Endothelial cell (in vitro differentiated cells): Measurements from ENCODE around the gene LACRT. TPM values are rescaled to one million over a fixed set of nuclear protein-coding genes. Genes with fewer than 3 reads are reported as not detected.

ENCODE experiments used
- DNase-seq: peaks from one replicate; pipeline ENCODE4 v3.0.0; 2021; ENCODE audit warnings: low spot score
- H3K27ac Mint-ChIP-seq: one replicate; pipeline ENCODE4 v1.8.0; 2021; ENCODE audit warnings: mixed read lengths, inconsistent platforms; ENCODE audit not compliant: unreplicated experiment
- H3K27me3 Mint-ChIP-seq: one replicate; pipeline ENCODE4 v1.8.0; 2021; ENCODE audit warnings: mild to moderate bottlenecking, moderate library complexity, mixed read lengths, inconsistent platforms; ENCODE audit not compliant: unreplicated experiment
- H3K36me3 Mint-ChIP-seq: one replicate; pipeline ENCODE4 v1.8.0; 2021; ENCODE audit warnings: mild to moderate bottlenecking, low read depth, mixed read lengths, inconsistent platforms; ENCODE audit not compliant: unreplicated experiment
- H3K4me1 Mint-ChIP-seq: one replicate; pipeline ENCODE4 v1.8.0; 2021; ENCODE audit warnings: mild to moderate bottlenecking, mixed read lengths, inconsistent platforms; ENCODE audit not compliant: unreplicated experiment
- H3K4me3 Mint-ChIP-seq: one replicate; pipeline ENCODE4 v1.8.0; 2021; ENCODE audit warnings: mild to moderate bottlenecking, mixed read lengths, inconsistent platforms; ENCODE audit not compliant: unreplicated experiment
- H3K9me3 Mint-ChIP-seq: one replicate; pipeline ENCODE4 v1.8.0; 2021; ENCODE audit warnings: mixed read lengths, inconsistent platforms; ENCODE audit not compliant: unreplicated experiment
- total RNA-seq: library from RNA; stranded (reverse); fragmentation: NEBNext Ultra II Directional; extraction: Animal tissue kit (Norgen Biotek cat#: 25700); gene quantifications from one replicate; pipeline ENCODE4 v1.2.1, GENCODE V29; 2021; ENCODE audit not compliant: unreplicated experiment
- TF ChIP-seq, protein P1 (sequence below): fragments of 200-600 bp; sonication (generic); IDR thresholded peaks from one replicate; pipeline ENCODE4 v1.5.0; 2021; ENCODE audit warnings: antibody characterized with exemption; ENCODE audit not compliant: unreplicated experiment

Gene LACRT
- total RNA-seq, 1 donor from 2014 or later, result not detected

DNA sequence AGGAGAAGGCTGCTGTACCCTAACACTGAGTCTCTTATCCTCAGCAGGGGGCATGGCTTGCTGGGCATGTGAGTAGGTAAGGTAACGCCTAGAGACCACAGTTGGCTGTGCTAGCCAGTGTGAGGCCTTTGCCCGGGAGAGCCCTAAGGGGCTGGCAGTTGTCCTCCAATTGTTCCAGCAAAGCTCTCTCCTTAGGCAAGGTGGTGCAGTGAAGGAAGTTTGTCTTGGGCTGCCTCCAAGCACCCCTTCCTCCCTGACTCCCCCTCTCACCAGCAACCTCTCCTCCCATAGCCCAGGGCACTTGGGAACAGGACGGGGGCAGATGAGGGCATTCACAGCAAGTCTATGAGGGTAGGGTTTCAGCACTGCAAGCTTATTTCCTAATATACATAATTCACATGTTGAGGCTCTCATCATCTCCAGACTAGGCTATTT, 23.0 kb downstream of the LACRT start:
- peaks cover 17% of the 10 kb centered on the region for H3K4me1 Mint-ChIP-seq
- TF ChIP-seq, protein P1, sequence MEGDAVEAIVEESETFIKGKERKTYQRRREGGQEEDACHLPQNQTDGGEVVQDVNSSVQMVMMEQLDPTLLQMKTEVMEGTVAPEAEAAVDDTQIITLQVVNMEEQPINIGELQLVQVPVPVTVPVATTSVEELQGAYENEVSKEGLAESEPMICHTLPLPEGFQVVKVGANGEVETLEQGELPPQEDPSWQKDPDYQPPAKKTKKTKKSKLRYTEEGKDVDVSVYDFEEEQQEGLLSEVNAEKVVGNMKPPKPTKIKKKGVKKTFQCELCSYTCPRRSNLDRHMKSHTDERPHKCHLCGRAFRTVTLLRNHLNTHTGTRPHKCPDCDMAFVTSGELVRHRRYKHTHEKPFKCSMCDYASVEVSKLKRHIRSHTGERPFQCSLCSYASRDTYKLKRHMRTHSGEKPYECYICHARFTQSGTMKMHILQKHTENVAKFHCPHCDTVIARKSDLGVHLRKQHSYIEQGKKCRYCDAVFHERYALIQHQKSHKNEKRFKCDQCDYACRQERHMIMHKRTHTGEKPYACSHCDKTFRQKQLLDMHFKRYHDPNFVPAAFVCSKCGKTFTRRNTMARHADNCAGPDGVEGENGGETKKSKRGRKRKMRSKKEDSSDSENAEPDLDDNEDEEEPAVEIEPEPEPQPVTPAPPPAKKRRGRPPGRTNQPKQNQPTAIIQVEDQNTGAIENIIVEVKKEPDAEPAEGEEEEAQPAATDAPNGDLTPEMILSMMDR, result no peak
- H3K27me3 Mint-ChIP-seq, result peaks cover 4% of the 10 kb centered on the region
- peaks cover 4% of the 10 kb centered on the region for H3K36me3 Mint-ChIP-seq
- no peak overlapping the region for H3K27ac Mint-ChIP-seq
- no peak for DNase-seq
- no peaks in the 10 kb centered on the region for H3K9me3 Mint-ChIP-seq
- no peak overlapping the region for H3K4me3 Mint-ChIP-seq

DNA sequence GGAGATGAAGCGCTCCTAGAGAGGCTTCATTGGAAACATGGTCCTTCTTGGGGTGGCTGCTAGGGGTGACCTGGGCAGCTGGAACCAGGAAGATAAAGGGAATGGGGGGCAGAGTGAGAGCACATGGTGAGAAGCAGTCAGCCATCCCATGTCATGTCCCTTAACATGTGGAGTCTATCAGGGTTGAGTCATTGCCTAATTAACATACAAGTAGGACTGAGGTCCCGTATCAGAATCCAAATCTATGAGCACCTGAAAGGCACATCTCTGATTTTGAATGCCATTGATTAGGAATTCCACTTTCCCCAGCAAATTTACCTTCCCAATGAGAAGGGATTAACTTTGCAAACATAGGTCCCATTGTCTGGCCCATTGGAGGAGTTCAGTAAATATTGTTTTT, 25.9 kb downstream of the LACRT start:
- H3K27ac Mint-ChIP-seq, result no peak overlapping the region
- H3K27me3 Mint-ChIP-seq, result peaks cover 3% of the 10 kb centered on the region
- TF ChIP-seq, protein P1, result no peak
- peaks cover 4% of the 10 kb centered on the region for H3K36me3 Mint-ChIP-seq
- H3K4me1 Mint-ChIP-seq, result peaks cover 17% of the 10 kb centered on the region
- H3K9me3 Mint-ChIP-seq, result no peaks in the 10 kb centered on the region
- no peak overlapping the region for H3K4me3 Mint-ChIP-seq
- no peak for DNase-seq

DNA sequence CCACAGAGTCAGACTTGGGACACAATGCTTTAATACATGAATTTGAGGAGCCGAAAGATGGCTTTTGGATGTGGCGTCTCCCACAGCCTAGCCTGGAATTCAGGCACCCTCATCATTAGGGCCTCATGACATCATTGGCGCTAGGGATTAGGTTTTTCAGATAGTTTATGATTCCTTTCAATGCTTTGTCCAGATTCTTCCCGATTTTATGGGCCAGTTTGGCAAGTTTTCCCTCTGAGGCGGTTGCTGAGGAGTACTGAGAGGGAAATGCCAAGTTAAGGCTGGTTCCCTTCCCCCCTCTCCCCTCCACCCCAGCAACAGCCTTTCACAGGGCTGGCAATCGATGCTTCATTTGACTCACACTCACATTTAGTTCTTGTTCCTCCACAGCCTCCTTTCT, 26.5 kb downstream of the LACRT start:
- peaks cover 3% of the 10 kb centered on the region for H3K27me3 Mint-ChIP-seq
- no peak overlapping the region for H3K27ac Mint-ChIP-seq

DNA sequence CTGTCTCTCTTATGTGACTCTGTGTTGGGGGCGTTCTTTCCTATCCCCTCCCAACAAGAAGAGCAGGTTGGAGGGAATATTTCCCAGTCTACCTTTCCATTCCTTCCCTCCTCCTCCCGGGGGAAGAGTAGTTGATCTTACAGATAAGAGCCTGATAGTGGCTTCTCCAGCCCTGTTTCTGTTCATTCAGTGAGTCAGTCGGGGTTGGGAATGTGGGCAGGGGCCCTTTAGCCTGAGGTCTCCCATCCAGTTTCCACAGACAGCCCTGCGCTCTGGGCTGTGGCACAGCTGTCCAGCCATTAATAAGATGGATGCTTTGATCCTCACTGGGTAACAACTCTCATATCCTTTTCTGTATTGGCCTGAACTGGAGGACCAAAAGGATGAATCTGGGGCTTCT, 28.1 kb downstream of the LACRT start:
- TF ChIP-seq, protein P1, result no peak
- H3K27me3 Mint-ChIP-seq, result peaks cover 3% of the 10 kb centered on the region
- H3K27ac Mint-ChIP-seq, result no peak overlapping the region
- DNase-seq, result no peak
- H3K36me3 Mint-ChIP-seq, result peaks cover 4% of the 10 kb centered on the region
- H3K4me1 Mint-ChIP-seq, result peaks cover 17% of the 10 kb centered on the region
- no peaks in the 10 kb centered on the region for H3K9me3 Mint-ChIP-seq
- H3K4me3 Mint-ChIP-seq, result no peak overlapping the region

More for the DNA sequence above, 26.5 kb downstream of the LACRT start:
- H3K36me3 Mint-ChIP-seq, result peaks cover 4% of the 10 kb centered on the region
- peaks cover 17% of the 10 kb centered on the region for H3K4me1 Mint-ChIP-seq
- H3K9me3 Mint-ChIP-seq, result no peaks in the 10 kb centered on the region
- no peak for DNase-seq
- H3K4me3 Mint-ChIP-seq, result no peak overlapping the region
- TF ChIP-seq, protein P1, result no peak

DNA sequence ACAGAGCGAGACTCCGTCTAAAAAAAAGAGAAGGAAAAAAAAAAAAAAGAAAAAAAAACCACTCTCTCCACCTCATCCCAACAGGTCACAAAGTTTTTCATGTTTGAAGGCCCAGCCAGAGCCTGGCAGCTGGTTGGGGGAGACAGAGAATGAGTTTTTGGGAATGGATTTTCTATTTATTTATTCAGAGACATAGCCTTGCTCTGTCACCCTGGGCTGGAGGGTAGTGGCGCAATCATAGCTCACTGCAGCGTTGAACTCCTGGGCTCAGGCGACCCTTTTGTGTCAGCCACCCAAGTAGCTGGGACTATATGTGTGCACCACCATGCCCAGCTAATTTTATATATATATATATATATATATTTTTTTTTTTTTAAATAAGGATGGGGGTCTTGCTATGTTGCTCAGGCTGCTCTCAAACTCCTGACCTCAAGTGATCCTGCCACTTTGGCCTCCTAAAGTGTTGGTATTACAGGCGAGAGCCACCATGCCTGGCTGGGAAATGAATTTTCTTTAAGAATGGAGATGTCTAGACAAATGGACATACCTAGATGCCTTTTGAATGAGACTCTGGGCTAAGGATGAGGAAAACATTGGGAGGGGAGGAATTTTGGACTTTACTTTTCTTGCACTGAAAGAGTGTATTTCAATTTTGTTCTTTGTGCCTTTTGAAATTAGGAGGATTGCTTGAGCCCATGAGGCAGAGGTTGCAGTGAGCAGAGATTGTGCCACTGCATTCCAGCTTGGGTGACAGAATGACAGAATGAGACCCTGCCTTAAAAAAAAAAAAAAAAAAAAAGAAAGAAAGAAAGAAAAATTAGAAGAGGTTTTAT, 29.3 kb downstream of the LACRT start:
- H3K4me3 Mint-ChIP-seq, result no peak overlapping the region
- H3K9me3 Mint-ChIP-seq, result no peaks in the 10 kb centered on the region
- no peak overlapping the region for H3K27ac Mint-ChIP-seq
- TF ChIP-seq, protein P1, result no peak
- H3K27me3 Mint-ChIP-seq, result peaks cover 3% of the 10 kb centered on the region
- no peaks in the 10 kb centered on the region for H3K36me3 Mint-ChIP-seq
- no peak for DNase-seq
- peaks cover 17% of the 10 kb centered on the region for H3K4me1 Mint-ChIP-seq
